A549 (cell line): Measurements from ENCODE around the gene SIN3A.
A peak's percentile ranks its signal among the peaks of the same experiment; 100 is the strongest.

Experiments used
- CBX8 ChIP-seq: fragments of 200-600 bp; sonication (generic); IDR thresholded peaks from 2 replicates; pipeline ENCODE4 v1.6.1; 2016
- CEBPB ChIP-seq, 2 experiments: fragments of >200 bp in 1 of 2; sonication (Bioruptor Twin) in 1 of 2; formaldehyde crosslinking in 1 of 2; IDR thresholded peaks; 2 replicates each; pipeline ENCODE4 v1.6.1; 2012 to 2016
- CHD2 ChIP-seq: fragments of 150-350 bp; IDR thresholded peaks from 2 replicates; pipeline ENCODE4 v1.6.1; 2014; ENCODE audit warnings: low read length; ENCODE audit not compliant: partially characterized antibody
- CHD4 ChIP-seq: fragments of 200-600 bp; sonication (generic); IDR thresholded peaks from 2 replicates; pipeline ENCODE4 v1.6.1; 2016; ENCODE audit warnings: antibody characterized with exemption, mild to moderate bottlenecking, borderline replicate concordance
- CTCF ChIP-seq: fragments of >200 bp; sonication (Bioruptor Twin); formaldehyde crosslinking; IDR thresholded peaks from 3 replicates; pipeline ENCODE4 v1.5.1; 2016
- ESRRA ChIP-seq: fragments of 150-350 bp; IDR thresholded peaks from 2 replicates; pipeline ENCODE4 v1.6.1; 2014; ENCODE audit warnings: mild to moderate bottlenecking, low read length, borderline replicate concordance
- NPAS2 ChIP-seq: fragments of 250-450 bp; sonication (Bioruptor Pico); IDR thresholded peaks from 2 replicates; pipeline ENCODE4 v1.8.0; 2022; ENCODE audit warnings: mild to moderate bottlenecking, moderate library complexity, borderline replicate concordance
- POLR2A ChIP-seq: IDR thresholded peaks from 2 replicates; pipeline ENCODE4 v1.6.1; 2012; ENCODE audit warnings: mild to moderate bottlenecking, low read length
- RAD21 ChIP-seq, 2 experiments: fragments of >200 bp in 1 of 2; sonication (Bioruptor Twin) in 1 of 2; formaldehyde crosslinking in 1 of 2; IDR thresholded peaks in 1 of 2; conservative IDR thresholded peaks in 1 of 2; 2 replicates in 1 of 2; 3 replicates in 1 of 2; pipeline ENCODE4 v1.6.1; 2012 to 2018; ENCODE audit warnings: inconsistent platforms in 1 of 2
- REST ChIP-seq: fragments of 200-600 bp; sonication (generic); IDR thresholded peaks from 2 replicates; pipeline ENCODE4 v1.6.1; 2016; ENCODE audit warnings: antibody characterized with exemption, mild to moderate bottlenecking, moderate library complexity
- RFX5 ChIP-seq: fragments of 450-650 bp; IDR thresholded peaks from 2 replicates; pipeline ENCODE4 v1.7.1; 2014; ENCODE audit warnings: antibody characterized with exemption, mild to moderate bottlenecking, moderate library complexity
- RNF2 ChIP-seq: fragments of 200-600 bp; sonication (generic); IDR thresholded peaks from 2 replicates; pipeline ENCODE4 v1.6.1; 2016; ENCODE audit warnings: low read depth, mild to moderate bottlenecking, antibody characterized with exemption, moderate library complexity, borderline replicate concordance
- TF ChIP-seq, protein P1 (sequence below): IDR thresholded peaks from 2 replicates; pipeline ENCODE4 v1.6.1; 2012

DNA sequence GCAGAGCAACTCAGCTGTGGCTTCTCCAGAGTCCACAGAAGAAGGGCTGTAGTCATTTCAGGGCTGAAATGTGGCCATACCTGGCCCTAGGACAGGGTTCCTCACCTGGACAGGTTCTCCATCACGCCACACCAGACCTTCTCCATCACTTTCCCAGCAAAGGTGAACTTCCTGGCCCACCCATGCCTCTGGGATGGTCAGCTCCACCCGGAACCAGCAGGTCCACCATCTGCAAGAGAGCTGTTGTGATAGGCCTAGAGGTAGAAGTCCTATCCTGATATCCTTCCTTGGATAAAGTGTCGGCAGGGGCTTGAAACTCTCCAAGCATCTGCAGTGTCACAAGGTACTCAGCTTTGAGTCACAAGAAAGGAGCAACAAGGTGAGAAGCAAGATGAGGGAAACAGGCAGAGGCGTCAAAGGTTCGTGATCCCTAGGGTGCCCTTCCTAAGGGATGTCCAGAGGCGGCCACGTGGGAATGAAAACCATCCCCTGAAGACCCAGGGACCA lies 84.0 kb downstream of the SIN3A start:
- TF ChIP-seq CEBPB (IDR thresholded peaks at IDR 0.05) = no peak
- TF ChIP-seq POLR2A = no peak
- no peak for TF ChIP-seq RAD21 (conservative IDR thresholded peaks at IDR 0.05 in 1 of 2, IDR thresholded peaks at IDR 0.05 in 1 of 2)
- no peak for TF ChIP-seq RNF2
- no peak for TF ChIP-seq NPAS2
- no peak for TF ChIP-seq CTCF
- no peak for TF ChIP-seq REST
- TF ChIP-seq RFX5 = no peak
- no peak for TF ChIP-seq ESRRA
- no peak for TF ChIP-seq CBX8
- TF ChIP-seq, protein P1, sequence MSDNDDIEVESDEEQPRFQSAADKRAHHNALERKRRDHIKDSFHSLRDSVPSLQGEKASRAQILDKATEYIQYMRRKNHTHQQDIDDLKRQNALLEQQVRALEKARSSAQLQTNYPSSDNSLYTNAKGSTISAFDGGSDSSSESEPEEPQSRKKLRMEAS = peak; percentile 94
- TF ChIP-seq CHD4 = no peak
- no peak for TF ChIP-seq CHD2
